Measurements from ENCODE around the gene ZMYND8.

ZMYND8 gene

GRCh38 chr20:47222468-47223119, 133.9 kb downstream of the ZMYND8 start:
- Histone ChIP-seq H3K27ac (replicated peaks; ENCODE audit: low read length) (no peak overlapping the region), H3K9me3 (replicated peaks in 1 of 2; ENCODE audit: control insufficient read depth in 2 of 2, insufficient read depth in 1 of 2, low read depth in 1 of 2, low read length in 2 of 2) (no peaks in the 10 kb centered on the region), H2BK5ac (ENCODE audit: low read length) (no peak overlapping the region), H4K91ac (ENCODE audit: low read depth, low read length, poor library complexity) (no peak overlapping the region), H2BK12ac (ENCODE audit: low read length) (no peak overlapping the region), H2AK5ac (ENCODE audit: low read depth, low read length) (no peak overlapping the region), H3K4me2 (ENCODE audit: insufficient read depth, low read length, poor library complexity, severe bottlenecking) (no peak overlapping the region), H3K79me1 (ENCODE audit: low read depth, low read length) (peaks cover 2% of the 10 kb centered on the region), H3K9ac (ENCODE audit: low read depth, low read length, poor library complexity) (no peak overlapping the region), H3K4me1 (ENCODE audit: control insufficient read depth in 2 of 2, insufficient read depth in 1 of 2, low read depth in 1 of 2, low read length in 2 of 2) (peaks cover 2% of the 10 kb centered on the region in 2 donors), H2BK120ac (ENCODE audit: low read depth, low read length) (no peak overlapping the region), H3K36me3 (replicated peaks in 1 of 2; ENCODE audit: control insufficient read depth in 2 of 2, insufficient read depth in 2 of 2, low read length in 2 of 2) (peaks cover 49 to 97% of the 10 kb centered on the region in 2 donors), H2AFZ (ENCODE audit: low read length) (no peak overlapping the region), H3K18ac (ENCODE audit: low read length) (no peak overlapping the region), H2BK15ac (ENCODE audit: low read length) (no peak overlapping the region), H3K27me3 (ENCODE audit: control insufficient read depth in 3 of 3, insufficient read depth in 3 of 3, low read depth in 1 of 3, low read length in 3 of 3) (no peaks in the 10 kb centered on the region), H3K4ac (ENCODE audit: low read length) (no peak overlapping the region), H3K14ac (ENCODE audit: low read length) (no peak overlapping the region), H3K23ac (ENCODE audit: low read depth, low read length, poor library complexity) (no peak overlapping the region), H4K8ac (ENCODE audit: low read depth, low read length) (no peak overlapping the region), H3K4me3 (ENCODE audit: low read length in 2 of 2) (no peak overlapping the region)
- no peak for DNase-seq (ENCODE audit: low spot score)
- WGBS, 2 donors (ENCODE audit: extremely low coverage in 2 of 2, insufficient read length in 2 of 2, insufficient replicate concordance in 1 of 2), result no CpG with 5 or more reads among the region's 12 CpGs

GRCh38 chr20:47221036-47221625, 135.4 kb downstream of the ZMYND8 start:
- no peak overlapping the region for H3K27ac ChIP-seq (replicated peaks; ENCODE audit: low read length)

GRCh38 chr20:47220161-47220582, 136.3 kb downstream of the ZMYND8 start:
- Histone ChIP-seq H4K91ac (ENCODE audit: low read depth, low read length, poor library complexity) (no peak overlapping the region), H3K4me1 (ENCODE audit: control insufficient read depth in 2 of 2, insufficient read depth in 1 of 2, low read depth in 1 of 2, low read length in 2 of 2) (peaks cover 2% of the 10 kb centered on the region in 2 donors), H2AFZ (ENCODE audit: low read length) (no peak overlapping the region), H3K23ac (ENCODE audit: low read depth, low read length, poor library complexity) (no peak overlapping the region), H3K18ac (ENCODE audit: low read length) (no peak overlapping the region), H2AK5ac (ENCODE audit: low read depth, low read length) (no peak overlapping the region), H2BK5ac (ENCODE audit: low read length) (no peak overlapping the region), H3K36me3 (replicated peaks in 1 of 2; ENCODE audit: control insufficient read depth in 2 of 2, insufficient read depth in 2 of 2, low read length in 2 of 2) (peaks cover 50 to 96% of the 10 kb centered on the region in 2 donors), H3K27me3 (ENCODE audit: control insufficient read depth in 3 of 3, insufficient read depth in 3 of 3, low read depth in 1 of 3, low read length in 3 of 3) (no peaks in the 10 kb centered on the region), H3K27ac (replicated peaks; ENCODE audit: low read length) (no peak overlapping the region), H2BK12ac (ENCODE audit: low read length) (no peak overlapping the region), H3K14ac (ENCODE audit: low read length) (no peak overlapping the region), H2BK120ac (ENCODE audit: low read depth, low read length) (no peak overlapping the region), H3K9me3 (replicated peaks in 1 of 2; ENCODE audit: control insufficient read depth in 2 of 2, insufficient read depth in 1 of 2, low read depth in 1 of 2, low read length in 2 of 2) (no peaks in the 10 kb centered on the region), H3K4me3 (ENCODE audit: low read length in 2 of 2) (no peak overlapping the region), H2BK15ac (ENCODE audit: low read length) (no peak overlapping the region), H3K9ac (ENCODE audit: low read depth, low read length, poor library complexity) (no peak overlapping the region), H3K79me1 (ENCODE audit: low read depth, low read length) (peaks cover 2% of the 10 kb centered on the region), H3K4me2 (ENCODE audit: insufficient read depth, low read length, poor library complexity, severe bottlenecking) (no peak overlapping the region), H3K4ac (ENCODE audit: low read length) (no peak overlapping the region), H4K8ac (ENCODE audit: low read depth, low read length) (no peak overlapping the region)
- peak; percentile 32 for DNase-seq (ENCODE audit: low spot score)
- no CpG with 5 or more reads among the region's 8 CpGs for WGBS, 2 donors (ENCODE audit: extremely low coverage in 2 of 2, insufficient read length in 2 of 2, insufficient replicate concordance in 1 of 2)

More at GRCh38 chr20:47221036-47221625, 135.4 kb downstream of the ZMYND8 start:
- Histone ChIP-seq H3K27me3 (ENCODE audit: control insufficient read depth in 3 of 3, insufficient read depth in 3 of 3, low read depth in 1 of 3, low read length in 3 of 3) (no peaks in the 10 kb centered on the region), H3K4ac (ENCODE audit: low read length) (no peak overlapping the region), H3K9ac (ENCODE audit: low read depth, low read length, poor library complexity) (no peak overlapping the region), H3K23ac (ENCODE audit: low read depth, low read length, poor library complexity) (no peak overlapping the region), H2BK5ac (ENCODE audit: low read length) (no peak overlapping the region), H3K18ac (ENCODE audit: low read length) (no peak overlapping the region), H4K8ac (ENCODE audit: low read depth, low read length) (no peak overlapping the region), H2AK5ac (ENCODE audit: low read depth, low read length) (no peak overlapping the region), H3K79me1 (ENCODE audit: low read depth, low read length) (peaks cover 2% of the 10 kb centered on the region), H2AFZ (ENCODE audit: low read length) (no peak overlapping the region), H3K36me3 (replicated peaks in 1 of 2; ENCODE audit: control insufficient read depth in 2 of 2, insufficient read depth in 2 of 2, low read length in 2 of 2) (peaks cover 45 to 96% of the 10 kb centered on the region in 2 donors), H2BK12ac (ENCODE audit: low read length) (no peak overlapping the region), H3K4me1 (ENCODE audit: control insufficient read depth in 2 of 2, insufficient read depth in 1 of 2, low read depth in 1 of 2, low read length in 2 of 2) (peaks cover 2% of the 10 kb centered on the region in 2 donors), H3K14ac (ENCODE audit: low read length) (no peak overlapping the region), H2BK120ac (ENCODE audit: low read depth, low read length) (no peak overlapping the region), H3K9me3 (replicated peaks in 1 of 2; ENCODE audit: control insufficient read depth in 2 of 2, insufficient read depth in 1 of 2, low read depth in 1 of 2, low read length in 2 of 2) (no peaks in the 10 kb centered on the region), H2BK15ac (ENCODE audit: low read length) (no peak overlapping the region), H4K91ac (ENCODE audit: low read depth, low read length, poor library complexity) (no peak overlapping the region), H3K4me2 (ENCODE audit: insufficient read depth, low read length, poor library complexity, severe bottlenecking) (no peak overlapping the region), H3K4me3 (ENCODE audit: low read length in 2 of 2) (no peak overlapping the region)
- DNase-seq (ENCODE audit: low spot score), result no peak
- WGBS, 2 donors (ENCODE audit: extremely low coverage in 2 of 2, insufficient read length in 2 of 2, insufficient replicate concordance in 1 of 2), result no CpG with 5 or more reads among the region's 16 CpGs

Data from neuronal stem cell (in vitro differentiated cells).